K562 (cell line): ENCODE data around the gene C6orf15. TPM values are rescaled to one million over a fixed set of nuclear protein-coding genes. Genes with fewer than 3 reads are reported as not detected.

ENCODE experiments used
- ATAC-seq: fragments of 200-7000 bp; cut with Tn5 transposase; 3 replicates; pipeline ENCODE4 v1.9.1; 2020; ENCODE audit warnings: moderate library complexity
- BruUV-seq: library from RNA; stranded (reverse); fragments of 400-500 nt; replicated peaks from 2 replicates; lab custom pipeline; 2021; lab: Mats Ljungman, UMichigan
- CTCF ChIA-PET: fragments of 300-600 bp; formaldehyde crosslinking; extraction: SDS; loops from one replicate; lab custom pipeline; 2021; ENCODE audit warnings: low intra/inter-chr PET ratio; lab: Yijun Ruan, JAX
- POLR2A ChIA-PET: fragments of 300-600, 350-650 bp; sonication (Branson Sonifier 250); formaldehyde crosslinking; extraction: SDS; loops from one replicate; lab custom pipeline; 2021; ENCODE audit warnings: antibody characterized with exemption, inconsistent platforms; lab: Yijun Ruan, JAX
- DNase-seq, 4 experiments: peaks; one replicate each; pipeline versions ENCODE4 v3.0.0 to v3.0.0-alpha.2; 2011 to 2018; ENCODE audit warnings: low spot score in 3 of 4, mixed read lengths in 3 of 4; ENCODE audit errors: extremely low read depth in 1 of 4
- FAIRE-seq: peaks from 2 replicates; lab custom pipeline; 2011; peaks lifted over from hg19 to GRCh38; lab: Jason Lieb, UNC
- H2AFZ ChIP-seq: 2 replicates; pipeline ENCODE4 v1.6.0; 2011; ENCODE audit warnings: low read depth, low read length, control low read depth, inconsistent platforms
- H3K27ac ChIP-seq: fragments of 200-600 bp; 3 replicates; pipeline ENCODE4 v1.8.0; 2011; ENCODE audit warnings: low read depth, mild to moderate bottlenecking, control low read depth, inconsistent platforms, low read length, moderate library complexity, mixed read lengths; ENCODE audit errors: extremely low read depth
- H3K27me3 ChIP-seq, 2 experiments: fragments of 300-600 bp in 1 of 2; 2 replicates in 1 of 2; 3 replicates in 1 of 2; pipeline versions ENCODE4 v1.6.0 to v1.8.0; 2011; ENCODE audit warnings: inconsistent platforms in 2 of 2, low read length in 2 of 2, mild to moderate bottlenecking in 1 of 2, mixed read lengths in 1 of 2, moderate library complexity in 1 of 2; ENCODE audit not compliant: control insufficient read depth in 2 of 2, insufficient read depth in 2 of 2
- H3K36me3 ChIP-seq: fragments of 300-600 bp; 3 replicates; pipeline ENCODE4 v1.8.0; 2011; ENCODE audit warnings: mild to moderate bottlenecking, low read length, inconsistent platforms; ENCODE audit not compliant: control insufficient read depth, insufficient read depth
- H3K4me1 ChIP-seq, 2 experiments: fragments of 200-600 bp in 1 of 2; replicated peaks in 1 of 2; 2 replicates in 1 of 2; 3 replicates in 1 of 2; pipeline versions ENCODE4 v1.5.1 to v1.8.0; 2011; ENCODE audit warnings: inconsistent platforms in 2 of 2, low read length in 2 of 2, mild to moderate bottlenecking in 1 of 2, mixed read lengths in 1 of 2, moderate library complexity in 1 of 2; ENCODE audit not compliant: control insufficient read depth in 2 of 2, insufficient read depth in 2 of 2
- H3K4me2 ChIP-seq: 2 replicates; pipeline ENCODE4 v1.6.1; 2011; ENCODE audit warnings: low read length, control low read depth, inconsistent platforms, mixed read lengths; ENCODE audit not compliant: insufficient read depth
- H3K4me3 ChIP-seq: fragments of 200-600 bp; sonication (generic), shearing (Covaris generic); 2 replicates; pipeline ENCODE4 v1.5.1; 2016; ENCODE audit warnings: control low read depth, inconsistent platforms
- H3K79me2 ChIP-seq: fragments of 200-600 bp; 3 replicates; pipeline ENCODE4 v1.8.0; 2011; ENCODE audit warnings: low read length, inconsistent platforms; ENCODE audit not compliant: control insufficient read depth, insufficient read depth
- H3K9ac ChIP-seq, 2 experiments: 2 replicates each; pipeline versions ENCODE4 v1.6.0 to v1.6.1; 2011; ENCODE audit warnings: low read depth in 2 of 2, low read length in 2 of 2, control low read depth in 1 of 2, inconsistent platforms in 1 of 2, mild to moderate bottlenecking in 1 of 2, mixed read lengths in 1 of 2; ENCODE audit not compliant: insufficient read depth in 1 of 2
- H3K9me1 ChIP-seq: one replicate; pipeline ENCODE4 v1.6.0; 2011; ENCODE audit warnings: inconsistent platforms, mild to moderate bottlenecking, low read length, moderate library complexity; ENCODE audit not compliant: control insufficient read depth, insufficient read depth
- H3K9me3 ChIP-seq: replicated peaks from 2 replicates; pipeline ENCODE4 v1.5.1; 2011; ENCODE audit warnings: low read depth, low read length, inconsistent platforms; ENCODE audit not compliant: control insufficient read depth, insufficient read depth
- H4K20me1 ChIP-seq: replicated peaks from 2 replicates; pipeline ENCODE4 v1.6.1; 2011; ENCODE audit warnings: low read length, inconsistent platforms, mixed read lengths; ENCODE audit not compliant: control insufficient read depth, insufficient read depth
- DIDO1 ChIP-seq: fragments of 450-650 bp; IDR thresholded peaks from 2 replicates; pipeline ENCODE4 v1.6.1; 2016; ENCODE audit warnings: low read depth, missing biosample characterization, missing genetic modification characterization
- KAT7 ChIP-seq: sonication (generic); formaldehyde crosslinking; IDR thresholded peaks from 2 replicates; pipeline ENCODE4 v1.8.0; 2022; ENCODE audit warnings: missing genetic modification reagents, mild to moderate bottlenecking, borderline replicate concordance
- MYNN ChIP-seq, 2 experiments: sonication (generic); formaldehyde crosslinking in 1 of 2; IDR thresholded peaks; 2 replicates each; pipeline versions ENCODE4 v1.5.0 to v1.6.1; 2016 to 2020; ENCODE audit warnings: antibody characterized with exemption in 1 of 2, missing genetic modification reagents in 1 of 2
- POLR2G ChIP-seq: fragments of 200-400 bp; formaldehyde crosslinking; IDR thresholded peaks from 2 replicates; pipeline ENCODE4 v1.6.1; 2017; ENCODE audit warnings: low read depth, mild to moderate bottlenecking, antibody characterized with exemption, low read length, moderate library complexity
- RB1 ChIP-seq: fragments of 450-650 bp; IDR thresholded peaks from 2 replicates; pipeline ENCODE4 v1.6.1; 2017; ENCODE audit warnings: low read depth, mild to moderate bottlenecking
- RBFOX2 ChIP-seq: fragments of 200-400 bp; formaldehyde crosslinking; IDR thresholded peaks from 2 replicates; pipeline ENCODE4 v1.6.1; 2017; ENCODE audit warnings: low read depth, mild to moderate bottlenecking, low read length, moderate library complexity
- VEZF1 ChIP-seq: fragments of 200-800 bp; sonication (Bioruptor generic); IDR thresholded peaks from 2 replicates; pipeline ENCODE4 v1.6.1; 2017; ENCODE audit warnings: missing genetic modification characterization, missing compliant biosample characterization
- ZBTB7A ChIP-seq: IDR thresholded peaks from 2 replicates; pipeline ENCODE4 v1.6.1; 2011; ENCODE audit warnings: low read depth, mild to moderate bottlenecking, low read length, moderate library complexity, borderline replicate concordance; ENCODE audit not compliant: control insufficient read depth
- ZKSCAN8 ChIP-seq: fragments of 200-800 bp; sonication (Bioruptor generic); IDR thresholded peaks from 2 replicates; pipeline ENCODE4 v1.6.1; 2016; ENCODE audit warnings: missing genetic modification characterization, missing compliant biosample characterization
- WGBS: fragments of 100-300 bp; shearing (Covaris generic); methylation state at CpG from one replicate; pipeline ENCODE4 v1.1.6; 2016; ENCODE audit warnings: low coverage, mixed read lengths; ENCODE audit not compliant: insufficient coverage; ENCODE audit errors: missing lambda C conversion rate; 5-methylcytosine and 5-hydroxymethylcytosine counted together
- in situ Hi-C: fragments of 300-500 bp; cut with MboI; formaldehyde crosslinking; loops from 4 replicates; pipeline ENCODE4 v1.15.0; 2018; ENCODE audit warnings: inconsistent platforms, mixed read lengths
- intact Hi-C: fragments of 100-400 bp; cut with micrococcal nuclease; formaldehyde crosslinking; loops from 2 replicates; pipeline ENCODE4 v1.14.2; 2022
- polyA plus RNA-seq, 8 experiments: library from polyadenylated mRNA; depleted of rRNA in 4 of 8; stranded (reverse) in 5 of 8; unstranded in 3 of 8; fragments of >200 nt; fragmentation: Nextera tagmentation in 2 of 8; fragmentation: Illumina TruSeq in 1 of 8; extraction: Ambion mirVana in 2 of 8; extraction: Trizol in 1 of 8; gene quantifications; 2 replicates each; pipeline versions ENCODE4 v1.2.1 to v1.2.3, GENCODE V29; 2011 to 2014; ENCODE audit warnings: inconsistent platforms in 1 of 8, missing spikeins in 1 of 8
- total RNA-seq, 7 experiments: library from RNA; depleted of rRNA in 6 of 7; stranded (reverse); fragments of >200 nt in 6 of 7; fragmentation: Illumina TruSeq in 2 of 7; extraction: Trizol in 2 of 7; gene quantifications; 2 replicates each; pipeline versions ENCODE4 v1.2.1 to v1.2.3, GENCODE V29; 2011 to 2021; ENCODE audit warnings: low replicate concordance in 1 of 7
- TF ChIP-seq, protein P1 (sequence below): conservative IDR thresholded peaks from 2 replicates; pipeline ENCODE4 v1.6.1; 2011; ENCODE audit warnings: low read depth, mild to moderate bottlenecking, low read length; ENCODE audit not compliant: control insufficient read depth
- TF ChIP-seq, protein P2 (sequence below), 2 experiments: fragments of 450-650 bp; IDR thresholded peaks; 2 replicates each; pipeline ENCODE4 v1.6.1; 2018; ENCODE audit warnings: mild to moderate bottlenecking in 2 of 2, low read depth in 1 of 2; ENCODE audit not compliant: partially characterized antibody in 2 of 2

Gene C6orf15
- total and polyA plus RNA-seq, 9 of the 15 experiments (the other 6 are each of a cell fraction or from before 2014, with no cell fraction given): not detected

GRCh38 chr6:31158863-31159855, 46.8 kb upstream of the C6orf15 start:
- H4K20me1 ChIP-seq: no peaks in the 10 kb centered on the region; the same call in 1 of the 2 replicates
- peak overlapping the region; percentile 81 to 96 for H3K9ac ChIP-seq
- peak; percentile 52 to 75 (median 64) for DNase-seq
- H3K4me1 ChIP-seq: peaks cover 17 to 30% of the 10 kb centered on the region in 2 experiments; a peak in 4 of 5 replicates
- BruUV-seq: TSS peak; percentile 59
- peak overlapping the region; percentile 96 for H2AFZ ChIP-seq
- intact Hi-C loops (loop anchor here (2.0 kb wide), 1 partner anchor 22 kb away; no protein-coding TSS in a partner anchor), in situ Hi-C loops (no loop called here)
- peaks cover 24% of the 10 kb centered on the region; the same call in 2 of the 3 replicates for H3K79me2 ChIP-seq
- peak overlapping the region; percentile 92 for H3K4me2 ChIP-seq
- no peaks in the 10 kb centered on the region for H3K9me3 ChIP-seq
- FAIRE-seq: peak; percentile 72
- 22% methylated on average over 35 of the region's 35 CpGs for WGBS
- ATAC-seq: peak; percentile 14
- H3K4me3 ChIP-seq: peak overlapping the region; percentile 75
- H3K27me3 ChIP-seq: no peaks in the 10 kb centered on the region
- peak overlapping the region; percentile 53 for H3K27ac ChIP-seq
- no peaks in the 10 kb centered on the region for H3K9me1 ChIP-seq
- POLR2A ChIA-PET: interaction anchor here (0.6 to 1.9 kb wide), 10 partner anchors 8 to 1033 kb away, joined by 3 to 7 read pairs (median 4); no protein-coding TSS in a partner anchor
- peaks cover 44% of the 10 kb centered on the region; the same call in 2 of the 3 replicates for H3K36me3 ChIP-seq
- CTCF ChIA-PET: interaction anchor here (0.6 kb wide), 1 partner anchor 148 kb away, joined by 3 read pairs; no protein-coding TSS in a partner anchor
- TF ChIP-seq VEZF1 (CRISPR knock-in tag): peak; percentile 45; the same call in 1 of the 2 replicates
- 0 out of 2 replicates have a peak, but pooled peaks have one; percentile 31 for TF ChIP-seq RB1
- TF ChIP-seq, protein P1, sequence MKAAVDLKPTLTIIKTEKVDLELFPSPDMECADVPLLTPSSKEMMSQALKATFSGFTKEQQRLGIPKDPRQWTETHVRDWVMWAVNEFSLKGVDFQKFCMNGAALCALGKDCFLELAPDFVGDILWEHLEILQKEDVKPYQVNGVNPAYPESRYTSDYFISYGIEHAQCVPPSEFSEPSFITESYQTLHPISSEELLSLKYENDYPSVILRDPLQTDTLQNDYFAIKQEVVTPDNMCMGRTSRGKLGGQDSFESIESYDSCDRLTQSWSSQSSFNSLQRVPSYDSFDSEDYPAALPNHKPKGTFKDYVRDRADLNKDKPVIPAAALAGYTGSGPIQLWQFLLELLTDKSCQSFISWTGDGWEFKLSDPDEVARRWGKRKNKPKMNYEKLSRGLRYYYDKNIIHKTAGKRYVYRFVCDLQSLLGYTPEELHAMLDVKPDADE: 0 out of 2 replicates have a peak, but pooled peaks have one; percentile 22
- TF ChIP-seq DIDO1: no peak
- TF ChIP-seq, protein P2, sequence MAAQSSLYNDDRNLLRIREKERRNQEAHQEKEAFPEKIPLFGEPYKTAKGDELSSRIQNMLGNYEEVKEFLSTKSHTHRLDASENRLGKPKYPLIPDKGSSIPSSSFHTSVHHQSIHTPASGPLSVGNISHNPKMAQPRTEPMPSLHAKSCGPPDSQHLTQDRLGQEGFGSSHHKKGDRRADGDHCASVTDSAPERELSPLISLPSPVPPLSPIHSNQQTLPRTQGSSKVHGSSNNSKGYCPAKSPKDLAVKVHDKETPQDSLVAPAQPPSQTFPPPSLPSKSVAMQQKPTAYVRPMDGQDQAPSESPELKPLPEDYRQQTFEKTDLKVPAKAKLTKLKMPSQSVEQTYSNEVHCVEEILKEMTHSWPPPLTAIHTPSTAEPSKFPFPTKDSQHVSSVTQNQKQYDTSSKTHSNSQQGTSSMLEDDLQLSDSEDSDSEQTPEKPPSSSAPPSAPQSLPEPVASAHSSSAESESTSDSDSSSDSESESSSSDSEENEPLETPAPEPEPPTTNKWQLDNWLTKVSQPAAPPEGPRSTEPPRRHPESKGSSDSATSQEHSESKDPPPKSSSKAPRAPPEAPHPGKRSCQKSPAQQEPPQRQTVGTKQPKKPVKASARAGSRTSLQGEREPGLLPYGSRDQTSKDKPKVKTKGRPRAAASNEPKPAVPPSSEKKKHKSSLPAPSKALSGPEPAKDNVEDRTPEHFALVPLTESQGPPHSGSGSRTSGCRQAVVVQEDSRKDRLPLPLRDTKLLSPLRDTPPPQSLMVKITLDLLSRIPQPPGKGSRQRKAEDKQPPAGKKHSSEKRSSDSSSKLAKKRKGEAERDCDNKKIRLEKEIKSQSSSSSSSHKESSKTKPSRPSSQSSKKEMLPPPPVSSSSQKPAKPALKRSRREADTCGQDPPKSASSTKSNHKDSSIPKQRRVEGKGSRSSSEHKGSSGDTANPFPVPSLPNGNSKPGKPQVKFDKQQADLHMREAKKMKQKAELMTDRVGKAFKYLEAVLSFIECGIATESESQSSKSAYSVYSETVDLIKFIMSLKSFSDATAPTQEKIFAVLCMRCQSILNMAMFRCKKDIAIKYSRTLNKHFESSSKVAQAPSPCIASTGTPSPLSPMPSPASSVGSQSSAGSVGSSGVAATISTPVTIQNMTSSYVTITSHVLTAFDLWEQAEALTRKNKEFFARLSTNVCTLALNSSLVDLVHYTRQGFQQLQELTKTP (IDR thresholded peaks at IDR 0.05; ENCODE audit: low read depth in 1 of 2, partially characterized antibody in 2 of 2): peak in 1 of 2 experiments; percentile 38
- peak; percentile 42; the same call in 1 of the 2 replicates for TF ChIP-seq RBFOX2
- 0 out of 2 replicates have a peak, but pooled peaks have one; percentile 24 for TF ChIP-seq KAT7 (CRISPR knock-in tag)
- TF ChIP-seq MYNN (IDR thresholded peaks at IDR 0.05): peak; percentile 42; the same call in 1 of the 2 replicates
- TF ChIP-seq MYNN (CRISPR knock-in tag; IDR thresholded peaks at IDR 0.05): no peak
- 0 out of 2 replicates have a peak, but pooled peaks have one; percentile 36 for TF ChIP-seq POLR2G
- TF ChIP-seq ZKSCAN8 (CRISPR knock-in tag): no peak
- 0 out of 2 replicates have a peak, but pooled peaks have one; percentile 59 for TF ChIP-seq ZBTB7A
